Activated naive CD4-positive, alpha-beta T cell treated with anti-CD3 and anti-CD28 coated beads, Interleukin-2, amount 10 ng/mL, durations not matched to agents 7 days and 5 days (primary cell): Measurements from ENCODE around the gene ARAF.
"Not testable (repeated sequence)": the region's sequence is repeated elsewhere in the genome, so short reads cannot be mapped to it uniquely, and the experiment has no call there.

Source experiments
- CTCF ChIA-PET: fragments of 350-600 bp; sonication (Branson Sonifier 250); formaldehyde crosslinking; loops from one replicate; lab custom pipeline; 2021; ENCODE audit warnings: antibody characterized with exemption; lab: Charles Lee
- DNase-seq: peaks from one replicate; pipeline ENCODE4 v3.0.0-alpha.2; 2020
- H3K27ac Mint-ChIP-seq: one replicate; pipeline ENCODE4 v1.8.0; 2021; ENCODE audit warnings: mild to moderate bottlenecking, moderate library complexity, mixed read lengths
- H3K27me3 Mint-ChIP-seq: one replicate; pipeline ENCODE4 v1.8.0; 2021; ENCODE audit warnings: mild to moderate bottlenecking, mixed read lengths
- H3K36me3 Mint-ChIP-seq: one replicate; pipeline ENCODE4 v1.8.0; 2021; ENCODE audit warnings: mixed read lengths
- H3K4me1 Mint-ChIP-seq: one replicate; pipeline ENCODE4 v1.8.0; 2021; ENCODE audit warnings: mixed read lengths
- H3K4me3 Mint-ChIP-seq: one replicate; pipeline ENCODE4 v1.8.0; 2021; ENCODE audit warnings: mild to moderate bottlenecking, moderate library complexity, mixed read lengths
- H3K9me3 Mint-ChIP-seq: one replicate; pipeline ENCODE4 v1.8.0; 2021; ENCODE audit warnings: mixed read lengths

Gene ARAF

DNA sequence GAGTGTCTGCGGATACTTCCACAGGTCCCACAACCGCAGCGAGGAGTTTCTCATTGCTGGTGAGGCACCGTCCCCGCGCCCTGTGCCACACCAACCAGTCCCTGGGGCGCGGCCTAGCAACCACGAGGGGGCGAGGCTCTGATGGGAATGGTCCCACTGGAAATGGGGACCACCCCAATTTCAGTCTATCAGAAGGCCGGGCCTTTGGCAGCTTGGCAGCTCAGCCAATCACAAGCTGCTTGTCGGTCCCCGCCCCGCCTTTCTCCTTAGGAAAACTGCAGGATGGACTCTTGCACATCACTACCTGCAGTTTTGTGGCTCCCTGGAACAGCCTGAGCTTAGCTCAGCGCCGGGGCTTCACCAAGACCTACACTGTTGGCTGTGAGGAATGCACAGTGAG is 24.3 kb downstream of the ARAF start:
- Mint-ChIP-seq H3K27me3 (no peaks in the 10 kb centered on the region), H3K27ac (no peak overlapping the region), H3K4me1 (peaks cover 26% of the 10 kb centered on the region), H3K36me3 (peaks cover 22% of the 10 kb centered on the region), H3K4me3 (no peak overlapping the region), H3K9me3 (no peaks in the 10 kb centered on the region)
- CTCF ChIA-PET, result no interaction called here
- DNase-seq, result no peak

DNA sequence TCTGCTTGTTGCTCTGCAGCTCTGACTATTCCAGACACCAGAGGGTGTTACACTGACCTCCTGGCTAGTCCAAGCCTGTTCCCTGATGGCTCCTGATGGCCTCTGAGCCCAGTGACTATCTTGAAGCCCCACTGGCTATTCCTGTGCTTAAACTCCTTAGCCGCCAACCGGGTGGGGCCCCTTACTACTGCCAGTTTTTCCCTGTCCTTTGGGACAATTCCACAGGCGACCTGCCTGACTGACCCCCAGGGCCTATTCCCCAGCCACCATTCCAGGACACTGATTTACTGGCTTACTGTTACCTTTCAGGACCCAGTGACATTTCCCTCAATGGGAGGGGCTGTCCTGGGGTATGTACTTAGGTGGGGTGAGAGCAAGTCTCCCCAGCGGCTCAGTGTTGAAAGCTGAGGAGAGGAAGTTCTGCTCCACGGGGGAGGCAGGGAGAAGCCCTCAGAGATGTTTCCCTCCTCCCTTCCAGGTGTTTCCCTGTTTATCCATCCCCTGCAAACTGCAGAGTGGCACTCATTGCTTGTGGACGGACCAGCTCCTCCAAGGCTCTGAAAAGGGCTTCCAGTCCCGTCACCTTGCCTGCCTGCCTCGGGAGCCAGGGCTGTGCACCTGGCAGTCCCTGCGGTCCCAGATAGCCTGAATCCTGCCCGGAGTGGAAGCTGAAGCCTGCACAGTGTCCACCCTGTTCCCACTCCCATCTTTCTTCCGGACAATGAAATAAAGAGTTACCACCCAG is 25.2 kb downstream of the ARAF start:
- H3K27me3 Mint-ChIP-seq, result no peaks in the 10 kb centered on the region
- peaks cover 23% of the 10 kb centered on the region for H3K4me1 Mint-ChIP-seq
- H3K9me3 Mint-ChIP-seq, result no peaks in the 10 kb centered on the region
- no peak for DNase-seq
- CTCF ChIA-PET, result no interaction called here
- no peak overlapping the region for H3K27ac Mint-ChIP-seq
- peaks cover 22% of the 10 kb centered on the region for H3K36me3 Mint-ChIP-seq
- H3K4me3 Mint-ChIP-seq, result no peak overlapping the region

GRCh38 chrX:47587091-47587891 is 26.3 kb downstream of the ARAF start:
- Mint-ChIP-seq H3K4me3 (no peak overlapping the region), H3K36me3 (peaks cover 22% of the 10 kb centered on the region), H3K4me1 (peaks cover 13% of the 10 kb centered on the region), H3K27me3 (no peaks in the 10 kb centered on the region), H3K9me3 (no peaks in the 10 kb centered on the region), H3K27ac (no peak overlapping the region)
- no peak for DNase-seq
- CTCF ChIA-PET, result no interaction called here

- CTCF ChIA-PET, result no interaction called here
- H3K9me3 Mint-ChIP-seq, result no peaks in the 10 kb centered on the region
- no peak overlapping the region for H3K4me3 Mint-ChIP-seq
- no peaks in the 10 kb centered on the region for H3K27me3 Mint-ChIP-seq
- H3K36me3 Mint-ChIP-seq, result peaks cover 21% of the 10 kb centered on the region
- no peak overlapping the region for H3K27ac Mint-ChIP-seq
- H3K4me1 Mint-ChIP-seq, result peaks cover 10% of the 10 kb centered on the region
- no peak for DNase-seq
Measured at GRCh38 chrX:47587906-47588735, 27.1 kb downstream of the ARAF start.

- Mint-ChIP-seq H3K36me3 (peaks cover 9% of the 10 kb centered on the region), H3K4me1 (peaks cover 7% of the 10 kb centered on the region), H3K9me3 (no peaks in the 10 kb centered on the region), H3K27me3 (no peaks in the 10 kb centered on the region), H3K27ac (no peak overlapping the region), H3K4me3 (no peak overlapping the region)
- no peak for DNase-seq
- CTCF ChIA-PET, result no interaction called here
Measured at GRCh38 chrX:47590984-47591383, 30.0 kb downstream of the ARAF start.

DNA sequence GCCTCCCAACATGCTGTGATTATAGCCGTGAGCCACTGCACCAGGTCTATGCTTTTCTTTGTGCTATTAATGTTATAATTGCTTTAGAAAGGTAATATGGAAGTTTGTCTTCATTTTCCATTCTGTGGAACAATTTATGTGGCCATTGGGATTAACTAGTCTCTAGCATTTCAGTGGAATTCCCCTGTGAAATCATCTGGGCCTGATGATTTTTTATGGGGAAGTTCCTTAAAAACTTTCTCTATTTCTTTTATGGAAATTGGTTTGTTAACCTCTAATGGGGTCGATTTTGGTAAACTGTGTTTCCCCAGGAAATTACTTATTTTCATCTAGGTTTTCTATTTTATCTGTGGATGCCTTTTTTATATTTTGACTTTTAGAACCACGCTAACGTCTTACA is 32.5 kb downstream of the ARAF start:
- peaks cover 16% of the 10 kb centered on the region for H3K4me1 Mint-ChIP-seq
- H3K4me3 Mint-ChIP-seq, result no peak overlapping the region
- DNase-seq, result no peak
- no peak overlapping the region for H3K27ac Mint-ChIP-seq
- peaks cover 14% of the 10 kb centered on the region for H3K36me3 Mint-ChIP-seq
- peaks cover 11% of the 10 kb centered on the region for H3K9me3 Mint-ChIP-seq
- CTCF ChIA-PET, result no interaction called here
- H3K27me3 Mint-ChIP-seq, result no peaks in the 10 kb centered on the region

DNA sequence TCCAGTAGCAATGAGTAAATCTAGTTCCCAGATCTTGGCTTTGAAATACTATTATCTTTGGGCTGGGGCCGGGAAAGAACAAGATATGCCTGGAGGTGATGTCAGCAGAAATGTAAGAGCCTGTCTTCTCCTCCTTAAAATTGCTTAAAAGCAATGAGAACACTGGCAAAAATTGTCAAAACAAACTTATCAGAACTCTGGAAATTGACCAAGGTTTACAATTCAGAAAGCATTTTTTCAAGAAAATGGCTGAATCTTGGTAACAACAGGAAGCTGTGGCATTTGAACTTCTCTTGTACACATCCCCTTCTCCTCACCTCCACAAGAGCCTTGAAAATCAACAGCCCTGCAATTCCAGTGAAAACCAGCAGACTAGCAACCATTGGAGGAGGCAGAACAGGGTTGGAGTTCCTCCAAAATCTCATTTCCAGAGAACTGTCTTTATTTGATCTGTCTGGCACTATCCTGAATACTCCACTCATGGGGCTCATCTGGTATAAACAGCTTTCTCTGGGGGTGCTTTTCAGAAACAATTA is 34.8 kb downstream of the ARAF start:
- peaks cover 14% of the 10 kb centered on the region for H3K36me3 Mint-ChIP-seq
- CTCF ChIA-PET, result interaction anchor here (1.0 kb wide), 1 partner anchor 55 kb away, joined by 3 read pairs; no protein-coding TSS in a partner anchor
- peaks cover 14% of the 10 kb centered on the region for H3K9me3 Mint-ChIP-seq
- H3K27me3 Mint-ChIP-seq, result peaks cover 4% of the 10 kb centered on the region
- H3K4me1 Mint-ChIP-seq, result peaks cover 16% of the 10 kb centered on the region
- no peak overlapping the region for H3K4me3 Mint-ChIP-seq
- peak overlapping the region; percentile 87 for H3K27ac Mint-ChIP-seq
- no peak for DNase-seq

DNA sequence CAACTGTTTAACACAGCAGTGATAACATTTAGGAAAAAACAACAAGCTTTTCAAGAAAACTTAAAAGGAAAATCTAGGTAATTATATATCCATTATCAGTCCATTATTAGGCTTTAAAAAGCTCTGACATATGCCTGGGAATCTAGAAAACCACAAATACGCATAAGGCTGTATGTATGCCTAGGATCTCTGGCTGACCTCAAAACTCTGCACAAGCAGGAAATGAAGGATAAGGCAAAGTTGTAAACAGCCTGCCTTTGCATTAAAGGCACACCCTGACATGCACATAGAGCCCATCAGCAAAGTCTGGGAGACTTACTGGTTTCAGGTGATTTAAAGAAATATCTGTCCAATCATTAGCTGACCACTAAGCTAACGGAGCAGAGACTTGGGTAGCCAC is 35.3 kb downstream of the ARAF start:
- CTCF ChIA-PET, result interaction anchor here (1.0 kb wide), 1 partner anchor 56 kb away, joined by 3 read pairs; no protein-coding TSS in a partner anchor
- Mint-ChIP-seq H3K27me3 (peaks cover 4% of the 10 kb centered on the region), H3K36me3 (peaks cover 14% of the 10 kb centered on the region), H3K4me1 (peaks cover 16% of the 10 kb centered on the region), H3K27ac (peak overlapping the region; percentile 87), H3K4me3 (no peak overlapping the region), H3K9me3 (peaks cover 14% of the 10 kb centered on the region)
- no peak for DNase-seq

- Mint-ChIP-seq H3K9me3 (peaks cover 14% of the 10 kb centered on the region), H3K36me3 (peaks cover 14% of the 10 kb centered on the region), H3K27me3 (peaks cover 4% of the 10 kb centered on the region), H3K27ac (no peak overlapping the region), H3K4me1 (peaks cover 16% of the 10 kb centered on the region), H3K4me3 (no peak overlapping the region)
- DNase-seq, result no peak
- CTCF ChIA-PET, result no interaction called here
Measured at GRCh38 chrX:47597222-47597621, 36.2 kb downstream of the ARAF start.

DNA sequence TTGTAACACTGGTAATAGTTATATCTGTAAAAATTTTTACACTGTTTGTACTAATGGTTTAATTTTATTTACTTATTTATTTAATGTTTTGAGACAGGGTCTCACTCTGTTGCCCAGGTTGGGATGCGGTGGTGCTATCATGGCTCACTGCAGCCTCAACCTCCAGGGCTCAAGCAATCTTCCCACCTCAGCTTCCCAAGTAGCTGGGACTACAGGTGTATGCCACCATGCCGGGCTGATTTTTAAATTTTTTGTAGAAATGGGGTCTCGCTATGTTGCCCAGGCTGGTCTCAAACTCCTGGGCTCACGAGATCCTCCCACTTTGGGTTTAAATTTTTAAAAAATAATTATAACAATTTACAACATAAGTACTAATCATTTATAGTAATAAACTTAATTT is 42.1 kb downstream of the ARAF start:
- H3K36me3 Mint-ChIP-seq, H3K9me3 Mint-ChIP-seq, H3K4me3 Mint-ChIP-seq, DNase-seq, H3K4me1 Mint-ChIP-seq, CTCF ChIA-PET, H3K27me3 Mint-ChIP-seq, H3K27ac Mint-ChIP-seq: not testable (repeated sequence)

DNA sequence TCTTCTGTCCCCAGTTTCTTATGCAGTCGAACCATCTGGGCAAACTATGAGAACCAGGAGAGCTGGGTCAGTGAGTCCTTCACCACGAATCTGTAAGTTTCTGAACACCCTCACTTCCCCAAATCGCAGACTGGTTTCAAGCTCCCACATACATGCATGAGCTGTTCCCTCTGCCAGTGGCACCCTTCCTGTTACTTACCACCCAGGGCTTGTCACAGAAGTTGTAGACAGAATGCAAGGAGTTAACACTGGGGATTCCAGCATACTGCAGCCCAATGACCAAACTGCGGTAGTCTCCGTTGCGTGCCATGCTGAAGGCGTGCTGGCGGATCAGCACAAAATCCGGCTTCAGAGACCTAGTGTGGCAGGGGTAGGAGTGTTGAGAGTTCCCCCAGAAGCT is 44.0 kb downstream of the ARAF start:
- Mint-ChIP-seq H3K4me3 (no peak overlapping the region), H3K4me1 (peaks cover 6% of the 10 kb centered on the region), H3K27me3 (peaks cover 3% of the 10 kb centered on the region), H3K27ac (no peak overlapping the region), H3K9me3 (no peaks in the 10 kb centered on the region), H3K36me3 (no peaks in the 10 kb centered on the region)
- CTCF ChIA-PET, result no interaction called here
- DNase-seq, result no peak

DNA sequence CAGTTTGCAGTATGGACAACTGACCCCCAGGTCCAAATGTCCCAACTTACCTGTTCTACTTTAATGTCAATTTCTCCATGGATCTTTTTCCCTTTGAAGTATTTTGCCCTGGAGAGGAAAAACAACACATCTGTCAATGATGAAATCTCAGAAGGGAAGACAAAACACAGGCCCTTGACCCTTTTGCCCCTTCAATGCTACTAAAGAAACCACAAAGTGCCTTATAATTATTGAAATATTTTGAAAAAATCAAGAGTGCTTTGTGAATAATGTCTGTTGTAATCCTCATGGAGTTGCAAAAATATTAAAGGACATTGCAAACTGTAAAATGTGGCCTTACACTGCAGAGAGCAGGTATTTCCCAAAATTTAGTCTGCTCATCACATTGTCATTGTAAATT is 46.1 kb downstream of the ARAF start:
- CTCF ChIA-PET, result no interaction called here
- DNase-seq, result no peak
- Mint-ChIP-seq H3K27ac (no peak overlapping the region), H3K9me3 (no peaks in the 10 kb centered on the region), H3K4me1 (peaks cover 6% of the 10 kb centered on the region), H3K27me3 (no peaks in the 10 kb centered on the region), H3K4me3 (no peak overlapping the region), H3K36me3 (no peaks in the 10 kb centered on the region)

GRCh38 chrX:47608130-47608810 is 47.3 kb downstream of the ARAF start:
- H3K4me1 Mint-ChIP-seq, result peaks cover 6% of the 10 kb centered on the region
- CTCF ChIA-PET, result interaction anchor here (0.6 kb wide), 1 partner anchor 135 kb away, joined by 3 read pairs; no protein-coding TSS in a partner anchor
- no peak for DNase-seq
- no peak overlapping the region for H3K4me3 Mint-ChIP-seq
- no peaks in the 10 kb centered on the region for H3K9me3 Mint-ChIP-seq
- H3K36me3 Mint-ChIP-seq, result no peaks in the 10 kb centered on the region
- H3K27me3 Mint-ChIP-seq, result no peaks in the 10 kb centered on the region
- H3K27ac Mint-ChIP-seq, result no peak overlapping the region
